Left hindlimb (tissue), 1 donor: ENCODE measurements around the gene MIF.
"Not testable (repeated sequence)": the region's sequence is repeated elsewhere in the genome, so short reads cannot be mapped to it uniquely, and the experiment has no call there.

Experiments used
- DNase-seq: peaks from one replicate; pipeline ENCODE4 v3.0.0-alpha.2; 2018

MIF gene

DNA sequence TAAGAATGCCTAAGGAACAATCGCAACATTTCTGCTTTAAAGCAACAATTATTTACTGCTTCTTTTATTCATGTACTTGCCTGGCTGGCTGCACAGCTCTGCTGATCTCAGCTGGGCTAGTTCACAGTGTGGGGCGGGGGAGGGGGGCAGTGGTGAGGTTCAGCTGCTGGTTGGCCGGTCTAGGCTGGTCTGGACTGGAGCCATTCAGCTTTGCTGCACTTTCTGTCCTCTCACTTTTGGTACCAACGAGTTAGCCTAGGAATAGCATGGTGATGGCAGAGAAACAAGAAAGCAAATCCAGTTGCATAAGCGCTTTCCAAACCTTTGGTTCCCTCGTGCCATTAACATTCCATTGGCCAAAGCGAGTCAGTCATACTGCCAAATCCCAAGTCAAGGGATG lies 16.0 kb upstream of the MIF start:
- no peak for DNase-seq

DNA sequence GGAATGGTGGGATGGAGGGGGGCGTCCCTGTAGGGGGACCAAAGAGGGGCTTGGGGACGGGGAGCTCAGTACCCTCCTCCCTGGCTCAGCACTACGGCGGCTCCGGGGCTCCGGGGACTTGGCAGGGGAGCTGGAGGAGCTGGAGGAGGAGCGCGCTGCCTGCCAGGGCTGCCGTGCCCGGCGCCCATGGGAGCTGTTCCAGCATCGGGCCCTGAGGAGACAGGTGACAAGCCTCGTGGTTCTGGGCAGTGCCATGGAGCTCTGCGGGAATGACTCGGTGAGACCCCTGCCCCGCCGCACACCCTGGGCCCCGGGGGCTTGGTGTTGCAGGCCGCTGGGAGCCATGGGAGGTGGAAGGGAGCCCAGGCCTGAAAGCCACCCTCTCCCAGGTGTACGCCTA lies 11.8 kb upstream of the MIF start:
- no peak for DNase-seq

DNA sequence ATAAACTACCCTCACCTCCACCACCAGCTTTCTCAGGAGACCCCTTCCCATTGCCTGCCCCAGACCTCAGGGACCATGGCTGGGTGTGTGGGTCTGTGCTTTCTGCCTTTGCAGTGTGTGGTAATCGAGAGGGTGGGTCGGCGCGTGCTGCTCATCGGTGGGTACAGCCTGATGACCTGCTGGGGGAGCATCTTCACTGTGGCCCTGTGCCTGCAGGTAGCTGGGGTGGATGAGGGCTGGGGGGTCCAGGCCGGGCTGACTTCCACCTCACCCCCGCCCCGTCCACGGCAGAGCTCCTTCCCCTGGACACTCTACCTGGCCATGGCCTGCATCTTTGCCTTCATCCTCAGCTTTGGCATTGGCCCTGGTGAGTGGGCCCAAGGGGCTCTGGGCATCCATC lies 10.5 kb upstream of the MIF start:
- no peak for DNase-seq

DNA sequence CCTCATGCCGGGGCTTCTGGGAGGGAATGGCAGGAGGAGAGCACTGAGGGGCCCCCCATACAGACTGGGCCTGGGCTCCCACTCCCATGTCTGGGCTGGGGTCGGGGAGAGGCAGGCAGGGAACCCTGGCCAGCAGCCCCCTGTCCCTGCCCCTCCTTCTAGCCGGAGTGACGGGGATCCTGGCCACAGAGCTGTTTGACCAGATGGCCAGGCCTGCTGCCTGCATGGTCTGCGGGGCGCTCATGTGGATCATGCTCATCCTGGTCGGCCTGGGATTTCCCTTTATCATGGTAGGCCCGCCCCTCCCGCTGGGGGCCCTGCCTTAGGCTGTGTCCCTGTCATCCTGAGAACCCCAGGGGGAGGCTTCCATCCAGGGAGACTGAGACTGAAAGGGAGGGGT lies 10.0 kb upstream of the MIF start:
- no peak for DNase-seq

DNA sequence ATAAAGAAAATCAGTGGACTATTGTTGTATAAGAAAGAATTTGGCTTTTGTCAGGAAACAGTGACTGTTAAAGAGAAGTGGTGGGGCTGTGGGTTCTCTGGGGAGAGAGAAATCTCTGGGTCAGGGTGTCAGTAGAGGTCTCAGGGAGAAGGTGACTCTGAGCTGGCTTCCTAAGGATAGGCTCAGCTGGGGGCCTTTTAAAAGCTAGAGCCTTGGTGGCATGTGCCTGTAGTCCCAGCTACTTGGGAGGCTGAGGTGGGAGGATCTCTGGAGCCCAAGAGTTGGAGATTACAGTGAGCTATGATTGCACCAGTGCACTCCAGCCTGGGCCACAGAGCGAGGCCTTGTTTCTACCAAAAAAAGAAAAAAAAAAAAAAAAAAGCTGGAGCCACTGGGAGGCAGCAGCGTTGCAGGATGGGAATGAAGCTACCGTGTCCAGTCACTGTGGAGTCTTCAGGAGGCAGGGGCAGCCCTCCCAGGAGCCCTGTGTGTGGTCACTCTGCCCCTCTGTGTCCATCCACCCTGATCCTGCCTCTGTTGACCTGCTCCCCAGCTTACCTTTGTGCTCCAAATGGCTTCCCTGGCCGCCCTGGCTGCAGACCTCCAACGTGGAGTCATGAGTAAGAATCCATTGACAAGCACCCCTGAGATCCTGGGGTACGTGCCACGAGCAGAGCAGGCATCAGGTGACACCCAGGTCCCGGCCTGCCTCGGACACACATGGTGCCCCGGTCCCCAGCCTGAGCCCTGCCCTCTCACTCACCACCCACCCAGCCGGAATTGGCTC lies 5.4 kb upstream of the MIF start:
- no peak for DNase-seq

DNA sequence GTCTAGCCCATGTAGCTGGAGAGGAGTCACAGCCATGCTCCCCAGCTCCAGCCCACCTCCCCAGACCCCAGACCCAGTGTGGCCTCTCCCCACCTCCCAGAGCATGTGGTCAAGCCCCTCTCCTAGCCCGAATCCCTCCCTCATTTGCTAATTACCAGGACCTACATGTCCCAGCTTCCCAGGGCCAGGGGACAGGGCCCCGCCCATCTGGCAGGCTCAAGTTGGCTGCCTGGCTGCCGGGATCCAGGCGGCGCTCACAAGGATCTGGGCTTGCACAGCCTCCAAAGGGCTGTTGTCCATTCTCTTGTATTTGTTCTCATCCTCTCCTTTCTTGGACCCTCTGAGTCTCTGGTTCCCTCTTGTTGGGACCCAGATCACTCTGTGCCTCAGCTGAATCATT lies 4.6 kb upstream of the MIF start:
- no peak for DNase-seq

DNA sequence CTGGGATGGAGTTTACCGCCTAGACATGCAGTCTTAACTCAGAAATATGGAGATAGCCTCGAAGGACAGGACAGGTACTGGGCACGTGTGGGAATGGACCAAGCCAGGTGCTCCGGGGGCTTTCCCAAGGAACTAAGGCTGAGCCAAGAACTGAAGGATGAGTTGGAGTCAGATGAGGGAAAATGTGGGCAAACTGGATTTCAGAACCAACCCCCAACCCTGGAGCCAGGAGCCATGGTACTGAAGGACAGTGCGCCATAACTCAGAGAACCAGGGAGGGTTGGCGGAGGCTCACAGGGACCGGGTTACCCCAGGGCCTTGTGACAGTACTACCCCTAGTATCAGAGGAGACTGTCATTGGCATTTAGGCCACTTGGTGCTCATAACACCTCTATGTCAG lies 2.5 kb upstream of the MIF start:
- DNase-seq = no peak

DNA sequence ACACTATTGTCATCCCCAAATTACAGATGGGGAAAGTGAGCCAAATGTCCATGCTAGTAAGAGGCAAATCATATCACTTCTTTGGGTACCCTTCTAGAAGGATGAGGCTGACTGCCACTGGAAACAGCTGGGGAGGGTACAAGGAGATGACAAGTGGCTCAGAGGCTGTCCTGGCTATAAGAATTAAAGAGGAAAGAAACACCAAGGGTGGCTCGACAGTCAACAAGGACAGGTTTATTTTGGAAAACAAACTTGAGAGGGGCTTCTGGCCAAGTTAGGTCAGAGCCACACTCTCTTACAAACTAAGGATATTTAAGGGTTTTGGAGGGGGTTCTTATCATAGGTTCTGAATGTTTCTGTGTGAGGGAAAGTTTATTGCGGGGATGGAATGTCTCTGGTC lies 2.1 kb upstream of the MIF start:
- no peak for DNase-seq

DNA sequence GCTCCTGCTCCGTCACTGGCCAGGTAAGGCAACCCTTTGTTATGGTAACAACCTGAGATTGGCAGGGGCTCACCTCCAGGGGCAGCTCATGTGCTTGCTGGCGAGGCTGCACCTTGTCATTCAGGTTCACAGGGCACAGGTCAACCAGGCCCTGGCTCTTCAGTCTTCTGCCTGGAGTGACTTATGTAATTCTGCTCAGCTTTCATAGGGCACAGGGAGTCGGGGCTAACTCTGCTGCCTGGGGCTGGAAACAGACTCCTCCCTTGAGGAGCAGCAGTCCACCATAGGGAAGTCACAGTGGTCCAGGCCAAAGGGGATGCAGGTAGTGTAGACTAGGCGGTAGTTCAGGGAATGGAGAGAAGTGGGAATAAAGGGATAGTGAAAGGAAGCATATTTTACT lies 1.5 kb upstream of the MIF start:
- no peak for DNase-seq

DNA sequence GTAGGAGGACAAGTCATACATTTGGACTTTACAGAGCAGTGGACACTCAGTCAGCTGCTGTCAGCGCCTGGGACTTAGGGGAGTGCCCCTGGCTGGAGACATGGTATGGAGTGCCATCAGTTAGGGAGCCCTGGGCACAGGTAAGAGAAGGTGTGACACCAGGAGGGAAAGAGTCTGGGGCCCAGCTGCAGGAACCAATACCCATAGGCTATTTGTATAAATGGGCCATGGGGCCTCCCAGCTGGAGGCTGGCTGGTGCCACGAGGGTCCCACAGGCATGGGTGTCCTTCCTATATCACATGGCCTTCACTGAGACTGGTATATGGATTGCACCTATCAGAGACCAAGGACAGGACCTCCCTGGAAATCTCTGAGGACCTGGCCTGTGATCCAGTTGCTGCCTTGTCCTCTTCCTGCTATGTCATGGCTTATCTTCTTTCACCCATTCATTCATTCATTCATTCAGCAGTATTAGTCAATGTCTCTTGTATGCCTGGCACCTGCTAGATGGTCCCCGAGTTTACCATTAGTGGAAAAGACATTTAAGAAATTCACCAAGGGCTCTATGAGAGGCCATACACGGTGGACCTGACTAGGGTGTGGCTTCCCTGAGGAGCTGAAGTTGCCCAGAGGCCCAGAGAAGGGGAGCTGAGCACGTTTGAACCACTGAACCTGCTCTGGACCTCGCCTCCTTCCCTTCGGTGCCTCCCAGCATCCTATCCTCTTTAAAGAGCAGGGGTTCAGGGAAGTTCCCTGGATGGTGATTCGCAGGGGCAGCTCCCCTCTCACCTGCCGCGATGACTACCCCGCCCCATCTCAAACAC lies 850 bp upstream of the MIF start:
- no peak for DNase-seq

DNA sequence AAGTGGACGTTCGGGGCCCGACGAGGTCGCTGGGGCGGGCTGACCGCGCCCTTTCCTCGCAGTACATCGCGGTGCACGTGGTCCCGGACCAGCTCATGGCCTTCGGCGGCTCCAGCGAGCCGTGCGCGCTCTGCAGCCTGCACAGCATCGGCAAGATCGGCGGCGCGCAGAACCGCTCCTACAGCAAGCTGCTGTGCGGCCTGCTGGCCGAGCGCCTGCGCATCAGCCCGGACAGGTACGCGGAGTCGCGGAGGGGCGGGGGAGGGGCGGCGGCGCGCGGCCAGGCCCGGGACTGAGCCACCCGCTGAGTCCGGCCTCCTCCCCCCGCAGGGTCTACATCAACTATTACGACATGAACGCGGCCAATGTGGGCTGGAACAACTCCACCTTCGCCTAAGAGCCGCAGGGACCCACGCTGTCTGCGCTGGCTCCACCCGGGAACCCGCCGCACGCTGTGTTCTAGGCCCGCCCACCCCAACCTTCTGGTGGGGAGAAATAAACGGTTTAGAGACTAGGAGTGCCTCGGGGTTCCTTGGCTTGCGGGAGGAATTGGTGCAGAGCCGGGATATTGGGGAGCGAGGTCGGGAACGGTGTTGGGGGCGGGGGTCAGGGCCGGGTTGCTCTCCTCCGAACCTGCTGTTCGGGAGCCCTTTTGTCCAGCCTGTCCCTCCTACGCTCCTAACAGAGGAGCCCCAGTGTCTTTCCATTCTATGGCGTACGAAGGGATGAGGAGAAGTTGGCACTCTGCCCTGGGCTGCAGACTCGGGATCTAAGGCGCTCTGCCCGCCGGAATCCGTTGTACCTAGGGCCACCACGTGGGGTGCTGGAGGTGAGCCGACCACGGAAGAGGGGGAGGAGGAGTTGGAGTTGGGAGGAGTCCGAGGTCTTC lies 771 bp downstream of the MIF start:
- DNase-seq = peak; percentile 79

DNA sequence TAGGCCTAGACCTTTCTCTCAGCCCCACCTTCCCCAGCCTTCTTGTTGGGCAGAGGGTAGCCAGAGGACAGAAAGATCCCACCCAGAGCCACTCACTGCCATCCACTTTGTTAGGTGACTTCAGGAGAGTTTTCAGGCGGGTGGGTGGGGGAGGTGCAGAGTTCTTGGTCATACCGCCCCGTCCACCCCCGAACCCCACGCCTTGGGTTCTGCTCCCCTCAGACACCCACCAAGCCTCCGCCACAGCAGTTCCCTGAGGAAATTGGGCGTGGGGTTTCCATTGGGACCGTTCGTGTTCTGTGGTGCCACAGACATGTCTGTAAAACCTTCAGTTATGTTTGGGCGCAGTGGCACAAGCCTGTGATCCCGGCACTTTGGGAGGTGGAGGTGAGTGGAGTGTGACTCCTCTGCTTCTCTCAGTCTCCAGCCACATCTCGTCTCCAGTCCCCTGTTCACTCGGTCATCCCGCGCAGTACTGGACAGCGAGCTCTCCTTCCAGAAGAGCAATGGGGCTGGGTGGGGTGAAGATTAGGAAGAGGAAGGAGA lies 1.5 kb downstream of the MIF start:
- DNase-seq = no peak

DNA sequence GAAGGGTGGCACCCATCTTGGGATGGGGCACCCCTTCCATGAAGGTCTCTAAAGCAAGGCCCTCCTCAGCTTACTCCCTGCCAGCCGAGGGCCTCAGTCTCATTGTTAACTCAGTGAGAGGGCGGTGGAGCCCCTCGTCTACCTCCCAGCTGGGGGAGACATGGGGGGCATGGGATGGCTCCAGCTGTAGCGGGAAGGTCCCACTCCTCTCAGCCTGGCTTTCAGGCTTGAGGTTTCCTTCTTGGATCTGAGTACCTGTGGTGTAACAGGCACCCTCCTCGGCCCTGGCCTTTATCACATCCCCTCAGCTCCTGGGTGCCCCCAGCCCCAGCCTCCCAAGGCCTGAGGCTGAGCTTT lies 2.0 kb downstream of the MIF start:
- no peak for DNase-seq

DNA sequence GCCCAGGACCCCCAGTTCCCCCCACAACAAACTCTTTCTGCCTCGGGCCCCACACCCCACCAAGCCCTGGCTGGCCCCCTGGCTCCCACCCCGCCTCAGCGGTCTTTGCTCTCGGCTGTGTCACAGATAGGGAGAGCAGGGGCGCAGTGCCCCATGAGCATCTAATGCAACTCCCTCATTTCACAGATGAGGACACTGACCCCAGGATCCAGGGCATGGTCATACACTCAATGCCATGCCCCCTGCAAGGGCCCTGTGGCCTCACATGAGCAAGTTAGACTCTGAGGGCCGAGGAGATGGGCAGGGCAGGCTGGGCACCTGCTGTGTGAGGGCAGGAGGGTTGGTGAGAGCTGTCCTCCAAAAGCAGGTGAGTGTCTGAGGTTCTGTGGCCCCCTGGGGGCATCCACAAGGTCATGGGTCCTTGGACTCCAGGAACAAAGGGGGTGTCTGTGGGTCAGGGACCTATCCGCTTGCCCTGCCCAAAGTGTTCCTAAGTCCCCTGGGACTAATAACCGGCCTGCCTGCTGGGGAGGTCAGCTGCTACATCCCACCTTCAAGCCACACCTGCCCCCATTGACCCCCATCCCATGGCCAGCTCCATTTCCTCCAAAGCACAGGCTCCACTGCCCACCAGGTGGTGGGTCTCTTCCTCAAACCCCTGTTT lies 2.5 kb downstream of the MIF start:
- DNase-seq = no peak

DNA sequence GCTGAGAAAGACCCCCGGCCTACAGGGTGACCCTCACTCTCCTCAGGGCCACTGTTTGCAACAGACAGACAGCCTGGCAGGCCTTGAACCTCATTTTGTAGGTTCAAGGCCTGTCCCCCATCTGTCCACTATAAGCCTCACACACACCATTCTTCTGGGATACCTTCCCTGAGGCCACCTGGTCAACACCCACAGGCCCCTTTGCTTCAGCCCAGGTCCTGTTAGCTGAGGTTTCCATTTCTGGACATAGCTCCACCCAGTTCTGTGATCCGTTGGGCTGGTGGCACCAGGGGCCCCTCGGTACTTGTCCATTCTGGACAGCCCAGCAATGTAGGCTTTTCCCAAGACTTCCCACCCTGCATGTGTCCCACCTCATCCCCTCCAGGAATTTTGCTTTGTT lies 3.1 kb downstream of the MIF start:
- no peak for DNase-seq

DNA sequence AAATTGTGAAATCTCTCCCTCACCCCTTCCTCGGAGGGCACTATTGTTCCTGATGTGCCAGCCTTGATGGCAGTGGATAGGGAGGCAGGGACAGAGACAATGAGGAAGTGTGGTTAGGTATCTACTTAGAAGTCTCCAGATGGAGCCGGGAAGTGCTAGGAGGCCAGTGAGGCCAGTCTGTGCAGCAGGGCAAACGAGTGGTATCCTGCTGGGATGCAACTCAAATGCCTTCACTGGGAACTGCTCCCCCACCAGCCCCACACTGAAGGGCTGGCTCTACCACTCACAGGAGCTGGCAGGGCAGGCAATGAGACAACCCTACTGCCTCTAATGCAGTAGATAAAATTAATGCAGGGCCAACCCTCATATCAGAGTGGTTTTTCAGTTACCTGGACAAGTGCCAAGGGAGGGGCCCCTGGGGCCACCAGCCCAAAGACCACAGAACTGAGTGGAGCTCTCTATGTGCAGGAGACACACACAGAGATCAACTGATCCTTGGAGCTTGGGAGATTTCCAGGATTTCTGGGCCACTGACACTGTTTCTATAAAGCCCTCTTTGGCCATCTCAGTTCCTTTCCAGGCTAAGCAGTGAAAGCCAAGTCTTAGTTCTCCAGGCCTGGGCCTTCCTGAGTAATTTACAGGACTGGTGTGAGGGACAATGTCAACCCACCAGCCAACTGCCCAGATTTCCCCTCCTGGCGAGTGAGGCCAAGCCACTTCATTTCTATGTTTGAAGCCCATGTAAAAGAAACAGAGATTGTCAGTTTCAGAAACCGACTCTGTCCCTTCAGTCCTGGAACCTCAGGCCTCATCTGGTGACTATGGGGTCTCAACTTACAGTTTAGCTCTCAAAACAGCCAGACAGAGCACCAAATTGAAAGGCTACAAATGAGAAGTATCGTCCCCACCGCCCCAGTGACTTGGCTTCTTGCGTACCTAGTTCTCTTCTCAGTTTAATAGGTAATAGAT lies 4.1 kb downstream of the MIF start:
- no peak for DNase-seq

DNA sequence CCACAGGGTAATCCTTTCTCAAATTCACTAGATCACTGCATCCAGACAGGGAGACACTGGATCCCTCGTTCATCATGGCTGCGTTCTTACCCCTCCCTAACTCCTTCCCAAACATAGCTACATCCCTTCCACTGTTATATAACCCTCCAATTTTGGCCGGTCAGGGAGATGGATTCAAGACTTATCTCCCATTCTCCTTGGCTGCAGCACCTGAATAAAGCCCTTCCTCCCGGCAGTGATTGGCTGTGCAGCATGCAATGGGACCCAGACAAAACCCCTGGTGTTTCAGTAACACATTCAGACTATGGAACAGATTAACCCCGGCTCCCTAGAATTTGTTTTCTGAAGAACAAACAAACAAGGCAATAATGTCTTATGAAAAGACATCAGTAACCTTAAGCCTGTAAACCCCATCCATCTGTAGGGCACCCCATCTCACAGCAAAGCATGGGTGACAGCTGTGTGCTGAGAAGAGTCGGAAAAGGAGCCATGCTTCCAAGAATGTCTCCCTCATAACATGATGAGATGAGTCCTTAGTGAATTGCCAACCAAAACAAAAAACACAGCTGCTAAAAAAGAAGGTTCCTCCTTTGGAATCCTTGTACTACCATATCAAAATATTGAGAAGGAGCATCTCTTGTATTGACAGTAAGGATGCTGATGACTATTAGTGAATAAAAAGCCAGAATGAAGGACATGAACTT lies 5.0 kb downstream of the MIF start:
- DNase-seq = no peak

DNA sequence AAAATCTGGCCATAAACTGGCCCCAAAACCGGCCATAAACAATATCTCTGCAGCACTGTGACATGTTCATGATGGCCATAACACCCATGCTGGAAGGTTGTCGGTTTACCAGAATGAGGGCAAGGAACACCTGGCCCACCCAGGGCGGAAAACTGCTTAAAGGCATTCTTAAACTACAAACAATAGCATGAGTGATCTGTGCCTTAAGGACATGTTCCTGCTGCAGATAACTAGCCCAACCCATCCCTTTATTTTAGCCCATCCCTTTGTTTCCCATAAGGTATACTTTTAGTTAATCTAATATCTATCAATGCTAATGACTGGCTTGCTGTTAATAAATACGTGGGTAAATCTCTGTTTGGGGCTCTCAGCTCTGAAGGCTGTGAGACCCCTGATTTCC lies 6.0 kb downstream of the MIF start:
- DNase-seq = not testable (repeated sequence)

DNA sequence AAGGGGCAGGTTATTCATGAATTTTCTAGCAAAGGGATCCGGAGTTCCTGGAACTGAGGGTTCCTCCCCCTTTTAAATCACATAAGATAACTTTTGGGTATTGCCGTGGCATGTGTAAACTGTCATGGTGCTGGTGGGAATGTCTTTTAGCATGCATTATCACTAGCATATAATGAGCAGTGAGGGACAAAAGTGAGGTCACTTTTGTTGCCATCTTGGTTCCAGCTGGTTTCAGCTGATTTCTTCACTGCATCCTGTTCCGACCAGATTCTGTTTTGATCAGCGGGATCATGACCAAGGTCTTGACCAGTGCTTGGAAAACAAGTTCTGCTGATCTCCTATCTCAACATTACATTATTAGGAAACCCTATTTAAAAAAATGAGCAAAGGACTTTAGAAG lies 7.4 kb downstream of the MIF start:
- DNase-seq = no peak

DNA sequence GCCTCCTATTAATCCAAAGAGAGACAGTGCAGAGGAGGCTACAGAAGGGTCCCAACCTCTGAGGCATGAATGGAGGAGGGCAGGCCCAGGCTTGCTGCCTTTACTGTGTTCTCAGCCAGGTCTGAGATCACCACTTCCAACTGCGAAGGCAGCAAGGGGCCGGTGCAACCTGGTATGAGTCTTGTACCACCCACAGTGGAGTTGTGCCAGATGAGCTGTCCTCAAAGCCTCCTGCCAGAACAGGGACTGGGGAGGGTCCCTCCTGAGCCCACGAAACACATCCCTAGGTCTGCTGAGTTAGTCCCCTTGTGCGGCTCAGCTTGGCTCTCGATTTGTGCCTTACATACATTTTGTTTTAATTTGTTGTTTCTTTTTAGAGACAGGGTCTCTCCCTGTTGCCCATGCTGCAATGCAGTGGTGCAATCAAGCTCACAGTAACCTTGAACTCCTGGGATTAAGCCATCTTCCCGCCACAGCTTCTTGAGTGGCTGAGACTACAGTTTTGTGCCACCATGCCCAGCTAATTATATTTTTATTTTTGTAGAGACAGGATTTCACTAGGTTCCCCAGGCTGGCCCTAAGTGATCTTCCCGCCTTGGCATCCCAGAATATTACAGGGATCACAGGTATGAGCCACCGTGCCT lies 9.3 kb downstream of the MIF start:
- no peak for DNase-seq
